GM18511 (cell line): ENCODE measurements around the gene HS6ST1.
"Not testable (repeated sequence)": the region's sequence is repeated elsewhere in the genome, so short reads cannot be mapped to it uniquely, and the experiment has no call there.

Source experiments
- ATAC-seq: cut with Tn5 transposase; IDR thresholded peaks from one replicate; pipeline ENCODE4 v1.9.1; 2021; ENCODE audit warnings: mild to moderate bottlenecking, moderate library complexity; ENCODE audit not compliant: unreplicated experiment

The HS6ST1 gene

GRCh38 chr2:128269990-128270671, 48.5 kb downstream of the HS6ST1 start:
- no peak for ATAC-seq

- no peak for ATAC-seq
These were observed 49.3 kb downstream of the HS6ST1 start for GRCh38 chr2:128269063-128269989.

GRCh38 chr2:128268611-128269010, 50.1 kb downstream of the HS6ST1 start:
- not testable (repeated sequence) for ATAC-seq

- not testable (repeated sequence) for ATAC-seq
These were observed 50.5 kb downstream of the HS6ST1 start for GRCh38 chr2:128268145-128268544.

- not testable (repeated sequence) for ATAC-seq
These were observed 51.0 kb downstream of the HS6ST1 start for GRCh38 chr2:128267649-128268048.

GRCh38 chr2:128267197-128267596, 51.5 kb downstream of the HS6ST1 start:
- ATAC-seq: not testable (repeated sequence)

GRCh38 chr2:128266463-128266862, 52.2 kb downstream of the HS6ST1 start:
- ATAC-seq: not testable (repeated sequence)

GRCh38 chr2:128265608-128265993, 53.1 kb downstream of the HS6ST1 start:
- ATAC-seq: not testable (repeated sequence)

GRCh38 chr2:128264881-128265607, 53.6 kb downstream of the HS6ST1 start:
- no peak for ATAC-seq

- no peak for ATAC-seq
These were observed 54.8 kb downstream of the HS6ST1 start for GRCh38 chr2:128263902-128264331.

GRCh38 chr2:128262315-128263253, 56.1 kb downstream of the HS6ST1 start:
- no peak for ATAC-seq

GRCh38 chr2:128261245-128262128, 57.2 kb downstream of the HS6ST1 start:
- no peak for ATAC-seq

- ATAC-seq: no peak
These were observed 58.2 kb downstream of the HS6ST1 start for GRCh38 chr2:128260239-128261138.

GRCh38 chr2:128259585-128259984, 59.1 kb downstream of the HS6ST1 start:
- ATAC-seq: no peak

GRCh38 chr2:128258218-128258617, 60.5 kb downstream of the HS6ST1 start:
- no peak for ATAC-seq

- ATAC-seq: no peak
These were observed 66.2 kb downstream of the HS6ST1 start for GRCh38 chr2:128252501-128252900.

GRCh38 chr2:128252086-128252485, 66.6 kb downstream of the HS6ST1 start:
- ATAC-seq: not testable (repeated sequence)
